SK-N-SH (cell line): Measurements from ENCODE around the gene GPATCH4.

Experiments used
- RFX5 ChIP-seq: IDR thresholded peaks from 2 replicates; pipeline ENCODE4 v1.6.1; 2012; ENCODE audit warnings: mild to moderate bottlenecking, improper control_type of control experiment, low read length
- SIN3A ChIP-seq: IDR thresholded peaks from 2 replicates; pipeline ENCODE4 v1.6.1; 2012; ENCODE audit warnings: low read depth, mild to moderate bottlenecking, low read length, moderate library complexity, borderline replicate concordance

DNA sequence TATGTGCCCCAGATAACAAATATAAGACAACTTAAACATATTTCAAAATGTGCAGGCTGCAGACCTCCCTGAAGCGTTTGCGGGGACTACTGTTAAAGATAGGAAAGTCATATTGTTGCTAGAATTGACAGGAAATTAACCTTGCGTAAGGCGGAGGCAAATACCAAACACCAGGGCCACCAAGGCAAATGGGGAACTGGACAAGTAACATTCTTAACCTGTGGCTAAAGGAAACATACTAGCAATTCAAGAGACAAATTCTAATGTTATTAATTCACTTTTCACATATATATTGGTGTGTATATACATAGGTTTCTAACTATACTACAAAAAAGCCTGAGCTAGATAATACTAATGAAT lies 24.8 kb upstream of the GPATCH4 start:
- TF ChIP-seq RFX5 (no peak), SIN3A (no peak)
